SHP77 treated with DMSO at 0.1 percent for 48 hours (cell line): ENCODE results near the gene DEFB113.
"Not testable (repeated sequence)": the region's sequence is repeated elsewhere in the genome, so short reads cannot be mapped to it uniquely, and the experiment has no call there.

Source experiments
- DNase-seq: peaks from one replicate; lab custom pipeline; 2025; lab: John Stamatoyannopoulos, UW

Gene DEFB113

GRCh38 chr6:49969605-49970004 is at the start of gene DEFB113:
Gene DEFB113, minus strand, starts transcription at chr6:49969625. Its CDS starts 0 bp downstream, at chr6:49969625.
- no peak for DNase-seq

- DNase-seq = no peak
Observed at GRCh38 chr6:50007819-50008218, 38.4 kb upstream of the DEFB113 start.

- no peak for DNase-seq
Observed at GRCh38 chr6:50003139-50003538, 33.7 kb upstream of the DEFB113 start.

- DNase-seq = no peak
Observed at GRCh38 chr6:49995278-49995677, 25.9 kb upstream of the DEFB113 start.

GRCh38 chr6:49988900-49989299 is 19.5 kb upstream of the DEFB113 start:
- DNase-seq = no peak

- DNase-seq = no peak
Observed at GRCh38 chr6:49987749-49988148, 18.3 kb upstream of the DEFB113 start.

GRCh38 chr6:49986551-49986950 is 17.1 kb upstream of the DEFB113 start:
- DNase-seq = no peak

- DNase-seq = no peak
Observed at GRCh38 chr6:49982046-49982445, 12.6 kb upstream of the DEFB113 start.

GRCh38 chr6:49980898-49981297 is 11.5 kb upstream of the DEFB113 start:
- DNase-seq = no peak

GRCh38 chr6:49979584-49979983 is 10.2 kb upstream of the DEFB113 start:
- no peak for DNase-seq

GRCh38 chr6:49978332-49979226 is 9.2 kb upstream of the DEFB113 start:
- no peak for DNase-seq

- no peak for DNase-seq
Observed at GRCh38 chr6:49966823-49967222, 2.6 kb downstream of the DEFB113 start.

GRCh38 chr6:49966334-49966733 is 3.1 kb downstream of the DEFB113 start:
- no peak for DNase-seq

- no peak for DNase-seq
Observed at GRCh38 chr6:49964064-49964463, 5.4 kb downstream of the DEFB113 start, which contains the start of gene DEFB114. Gene DEFB114, minus strand, starts transcription at chr6:49964164. Its CDS starts 59 bp downstream, at chr6:49964105.

- DNase-seq = no peak
Observed at GRCh38 chr6:49958180-49958579, 11.2 kb downstream of the DEFB113 start.

GRCh38 chr6:49955847-49956246 is 13.6 kb downstream of the DEFB113 start:
- DNase-seq = no peak

GRCh38 chr6:49951926-49952325 is 17.5 kb downstream of the DEFB113 start:
- DNase-seq = no peak

- DNase-seq = no peak
Observed at GRCh38 chr6:49950415-49950751, 19.0 kb downstream of the DEFB113 start.

- DNase-seq = no peak
Observed at GRCh38 chr6:49949062-49949461, 20.4 kb downstream of the DEFB113 start.

GRCh38 chr6:49946835-49947234 is 22.6 kb downstream of the DEFB113 start:
- no peak for DNase-seq

- DNase-seq = not testable (repeated sequence)
Observed at GRCh38 chr6:49944068-49944467, 25.4 kb downstream of the DEFB113 start.

- DNase-seq = no peak
Observed at GRCh38 chr6:49939993-49940498, 29.4 kb downstream of the DEFB113 start.

- DNase-seq = no peak
Observed at GRCh38 chr6:49937811-49938210, 31.6 kb downstream of the DEFB113 start.

- DNase-seq = no peak
Observed at GRCh38 chr6:49937017-49937416, 32.4 kb downstream of the DEFB113 start.
